HEK293 (cell line): ENCODE measurements around the gene HNRNPL.

Experiments used
- CTCF ChIA-PET: fragments of 350-600 bp; formaldehyde crosslinking; extraction: SDS; loops from one replicate; lab custom pipeline; 2021; ENCODE audit warnings: antibody characterized with exemption; lab: Yijun Ruan, JAX
- POLR2A ChIA-PET: fragments of 300-600 bp; formaldehyde crosslinking; extraction: SDS; loops from one replicate; lab custom pipeline; 2020; ENCODE audit warnings: antibody characterized with exemption, inconsistent platforms; lab: Yijun Ruan, JAX
- H3K27ac ChIP-seq: fragments of 200-500 bp; sonication (Bioruptor generic); 2 replicates; pipeline ENCODE4 v1.5.1; 2014; ENCODE audit warnings: low read depth, low read length, control low read depth, inconsistent platforms; ENCODE audit errors: extremely low read depth
- H3K36me3 ChIP-seq, 2 experiments: fragments of 200-500 bp in 1 of 2; sonication (Bioruptor generic) in 1 of 2; 1 replicate in 1 of 2; 2 replicates in 1 of 2; pipeline ENCODE4 v1.5.1; 2014 to 2017; ENCODE audit warnings: inconsistent platforms in 2 of 2, low read length in 2 of 2; ENCODE audit not compliant: control insufficient read depth in 2 of 2, insufficient read depth in 1 of 2
- H3K4me1 ChIP-seq: fragments of 200-500 bp; sonication (Bioruptor generic); 2 replicates; pipeline ENCODE4 v1.5.1; 2014; ENCODE audit warnings: mild to moderate bottlenecking, low read length, inconsistent platforms; ENCODE audit not compliant: control insufficient read depth, insufficient read depth
- H3K4me3 ChIP-seq: 2 replicates; pipeline ENCODE4 v1.5.1; 2011; ENCODE audit warnings: low read depth, mild to moderate bottlenecking, control low read depth, low read length, moderate library complexity
- H3K9me3 ChIP-seq: fragments of 200-500 bp; sonication (Bioruptor generic); 2 replicates; pipeline ENCODE4 v1.5.1; 2014; ENCODE audit warnings: low read depth, low read length, inconsistent platforms; ENCODE audit not compliant: control insufficient read depth, insufficient read depth
- KLF8 ChIP-seq: fragments of 450-650 bp; formaldehyde crosslinking; IDR thresholded peaks from 2 replicates; pipeline ENCODE4 v1.5.1; 2016; ENCODE audit warnings: missing biosample characterization, missing genetic modification characterization
- SP3 ChIP-seq: fragments of 450-650 bp; formaldehyde crosslinking; IDR thresholded peaks from 2 replicates; pipeline ENCODE4 v1.5.1; 2016; ENCODE audit warnings: missing biosample characterization, missing genetic modification characterization
- SP7 ChIP-seq: fragments of 450-650 bp; formaldehyde crosslinking; IDR thresholded peaks from 2 replicates; pipeline ENCODE4 v1.5.1; 2016; ENCODE audit warnings: missing biosample characterization, missing genetic modification characterization
- TRIM28 ChIP-seq: IDR thresholded peaks from 2 replicates; pipeline ENCODE4 v1.6.1; 2011; ENCODE audit warnings: low read length, control low read depth, borderline replicate concordance
- YY2 ChIP-seq: fragments of 450-650 bp; formaldehyde crosslinking; IDR thresholded peaks from 2 replicates; pipeline ENCODE4 v1.5.1; 2016; ENCODE audit warnings: missing biosample characterization, missing genetic modification characterization
- ZBTB20 ChIP-seq: fragments of 450-650 bp; formaldehyde crosslinking; IDR thresholded peaks from 2 replicates; pipeline ENCODE4 v1.5.1; 2016; ENCODE audit warnings: missing biosample characterization, missing genetic modification characterization
- ZBTB7A ChIP-seq: fragments of 450-650 bp; formaldehyde crosslinking; IDR thresholded peaks from 2 replicates; pipeline ENCODE4 v1.5.1; 2016; ENCODE audit warnings: low read depth, missing biosample characterization, missing genetic modification characterization
- ZFHX2 ChIP-seq: fragments of 450-650 bp; formaldehyde crosslinking; conservative IDR thresholded peaks from 2 replicates; pipeline ENCODE4 v1.5.1; 2016; ENCODE audit warnings: missing biosample characterization, missing genetic modification characterization
- ZFP37 ChIP-seq: fragments of 450-650 bp; formaldehyde crosslinking; IDR thresholded peaks from 2 replicates; pipeline ENCODE4 v1.5.1; 2016; ENCODE audit warnings: missing biosample characterization, missing genetic modification characterization
- ZFP69B ChIP-seq: fragments of 450-650 bp; formaldehyde crosslinking; IDR thresholded peaks from 2 replicates; pipeline ENCODE4 v1.5.1; 2016; ENCODE audit warnings: missing biosample characterization, missing genetic modification characterization
- ZNF155 ChIP-seq: fragments of 450-650 bp; formaldehyde crosslinking; IDR thresholded peaks from 2 replicates; pipeline ENCODE4 v1.5.1; 2016; ENCODE audit warnings: missing biosample characterization, missing genetic modification characterization
- ZNF404 ChIP-seq: fragments of 450-650 bp; formaldehyde crosslinking; IDR thresholded peaks from 2 replicates; pipeline ENCODE4 v1.5.1; 2017; ENCODE audit warnings: missing biosample characterization, missing genetic modification characterization
- ZNF521 ChIP-seq: fragments of 450-650 bp; formaldehyde crosslinking; IDR thresholded peaks from 2 replicates; pipeline ENCODE4 v1.5.1; 2017; ENCODE audit warnings: missing biosample characterization, mild to moderate bottlenecking, missing genetic modification characterization
- ZNF529 ChIP-seq: fragments of 450-650 bp; formaldehyde crosslinking; IDR thresholded peaks from 2 replicates; pipeline ENCODE4 v1.5.1; 2017; ENCODE audit warnings: missing genetic modification characterization, missing biosample characterization; ENCODE audit not compliant: insufficient replicate concordance
- ZNF585B ChIP-seq: fragments of 450-650 bp; formaldehyde crosslinking; IDR thresholded peaks from 2 replicates; pipeline ENCODE4 v1.5.1; 2016; ENCODE audit warnings: missing biosample characterization, missing genetic modification characterization
- ZNF600 ChIP-seq: fragments of 450-650 bp; formaldehyde crosslinking; IDR thresholded peaks from 2 replicates; pipeline ENCODE4 v1.5.1; 2016; ENCODE audit warnings: missing biosample characterization, missing genetic modification characterization
- ZNF623 ChIP-seq: fragments of 450-650 bp; formaldehyde crosslinking; IDR thresholded peaks from 2 replicates; pipeline ENCODE4 v1.5.1; 2016; ENCODE audit warnings: missing biosample characterization, missing genetic modification characterization
- TF ChIP-seq, protein P1 (sequence below): fragments of 450-650 bp; formaldehyde crosslinking; IDR thresholded peaks from 2 replicates; pipeline ENCODE4 v1.5.1; 2017; ENCODE audit warnings: missing biosample characterization, missing genetic modification characterization
- TF ChIP-seq, protein P2 (sequence below): fragments of 450-650 bp; formaldehyde crosslinking; IDR thresholded peaks from 2 replicates; pipeline ENCODE4 v1.5.1; 2016; ENCODE audit warnings: missing biosample characterization, missing genetic modification characterization, low read depth
- TF ChIP-seq, protein P3 (sequence below): fragments of 450-650 bp; formaldehyde crosslinking; IDR thresholded peaks from 2 replicates; pipeline ENCODE4 v1.5.1; 2016; ENCODE audit warnings: missing biosample characterization, missing genetic modification characterization
- TF ChIP-seq, protein P4 (sequence below): fragments of 450-650 bp; formaldehyde crosslinking; IDR thresholded peaks from 2 replicates; pipeline ENCODE4 v1.5.1; 2016; ENCODE audit warnings: missing biosample characterization, missing genetic modification characterization
- TF ChIP-seq, protein P5 (sequence below): fragments of 450-650 bp; formaldehyde crosslinking; IDR thresholded peaks from 2 replicates; pipeline ENCODE4 v1.5.1; 2017; ENCODE audit warnings: missing biosample characterization, missing genetic modification characterization
- TF ChIP-seq, protein P6 (sequence below): fragments of 450-650 bp; formaldehyde crosslinking; IDR thresholded peaks from 2 replicates; pipeline ENCODE4 v1.5.1; 2016; ENCODE audit warnings: missing biosample characterization, missing genetic modification characterization

Gene HNRNPL

DNA sequence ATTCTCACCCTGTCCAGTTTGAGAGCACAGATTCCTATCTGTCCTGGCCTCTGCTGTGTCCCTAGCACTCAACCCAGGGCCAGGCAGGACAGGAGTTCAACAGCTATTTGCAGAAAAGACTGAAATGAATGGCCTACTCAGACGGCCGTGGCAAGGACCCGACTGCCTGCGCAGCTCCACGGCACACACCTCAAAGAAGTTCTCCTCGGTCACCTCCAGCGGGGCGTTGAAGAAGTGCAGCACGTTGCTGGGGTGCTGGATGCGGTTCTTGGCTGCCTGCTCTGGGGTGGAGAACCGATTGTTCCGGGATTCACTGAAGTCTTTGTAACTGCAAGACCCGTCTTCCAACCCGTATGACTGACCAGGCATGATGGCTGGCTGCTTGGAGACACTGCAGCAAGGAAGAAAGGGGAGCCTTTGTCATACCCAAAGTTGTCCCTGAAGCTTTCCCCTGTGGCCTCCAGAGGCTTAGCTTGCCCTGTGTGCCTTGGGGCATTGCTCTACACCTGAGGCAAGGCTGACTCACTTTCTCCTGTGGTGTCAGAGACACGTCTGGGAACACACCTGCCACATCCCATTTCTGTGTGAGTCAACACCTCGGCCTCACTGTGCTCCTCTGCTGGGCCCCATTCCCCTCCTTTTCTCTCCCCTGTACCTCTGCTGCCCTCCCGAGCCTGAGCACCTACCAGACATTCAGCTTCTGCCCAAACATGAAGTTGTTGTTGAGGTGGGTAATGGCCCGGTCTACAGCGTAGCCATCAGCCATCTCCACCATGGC lies 11.4 kb downstream of the HNRNPL start:
- POLR2A ChIA-PET, result interaction anchor here (0.6 to 4.6 kb wide), 8 partner anchors 9 to 580 kb away, joined by 3 to 67 read pairs (median 5); partner anchors contain the start of genes HNRNPL, MRPS12 and SARS2
- Histone ChIP-seq H3K4me1 (0 out of 2 replicates have a peak, but pooled peaks cover under 1% of the 10 kb centered on the region), H3K4me3 (no peak overlapping the region), H3K27ac (peak overlapping the region; percentile 63), H3K36me3 (peaks cover 82 to 86% of the 10 kb centered on the region in 2 experiments), H3K9me3 (no peaks in the 10 kb centered on the region)
- CTCF ChIA-PET, result interaction anchor here (0.6 to 1.2 kb wide), 6 partner anchors 22 to 294 kb away, joined by 3 to 6 read pairs (median 3); no protein-coding TSS in a partner anchor
- TF ChIP-seq, protein P1, sequence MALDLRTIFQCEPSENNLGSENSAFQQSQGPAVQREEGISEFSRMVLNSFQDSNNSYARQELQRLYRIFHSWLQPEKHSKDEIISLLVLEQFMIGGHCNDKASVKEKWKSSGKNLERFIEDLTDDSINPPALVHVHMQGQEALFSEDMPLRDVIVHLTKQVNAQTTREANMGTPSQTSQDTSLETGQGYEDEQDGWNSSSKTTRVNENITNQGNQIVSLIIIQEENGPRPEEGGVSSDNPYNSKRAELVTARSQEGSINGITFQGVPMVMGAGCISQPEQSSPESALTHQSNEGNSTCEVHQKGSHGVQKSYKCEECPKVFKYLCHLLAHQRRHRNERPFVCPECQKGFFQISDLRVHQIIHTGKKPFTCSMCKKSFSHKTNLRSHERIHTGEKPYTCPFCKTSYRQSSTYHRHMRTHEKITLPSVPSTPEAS (tag by site-specific recombination), result no peak
- TF ChIP-seq ZBTB20 (tag by site-specific recombination) (0 out of 2 replicates have a peak, but pooled peaks have one; percentile 16), YY2 (tag by site-specific recombination) (no peak), ZNF404 (tag by site-specific recombination) (no peak), SP3 (tag by site-specific recombination) (no peak), ZBTB7A (tag by site-specific recombination) (no peak), ZNF585B (tag by site-specific recombination) (no peak), ZFP69B (tag by site-specific recombination) (peak; percentile 84), ZFP37 (tag by site-specific recombination) (peak; percentile 73), ZNF623 (tag by site-specific recombination) (no peak), SP7 (tag by site-specific recombination) (0 out of 2 replicates have a peak, but pooled peaks have one; percentile 39), TRIM28 (no peak), ZNF529 (tag by site-specific recombination) (no peak), ZFHX2 (tag by site-specific recombination) (no peak), ZNF155 (tag by site-specific recombination) (no peak), ZNF600 (tag by site-specific recombination) (peak; percentile 33), ZNF521 (tag by site-specific recombination) (no peak), KLF8 (tag by site-specific recombination) (peak; percentile 38; the same call in 1 of the 2 replicates)
- TF ChIP-seq, protein P2, sequence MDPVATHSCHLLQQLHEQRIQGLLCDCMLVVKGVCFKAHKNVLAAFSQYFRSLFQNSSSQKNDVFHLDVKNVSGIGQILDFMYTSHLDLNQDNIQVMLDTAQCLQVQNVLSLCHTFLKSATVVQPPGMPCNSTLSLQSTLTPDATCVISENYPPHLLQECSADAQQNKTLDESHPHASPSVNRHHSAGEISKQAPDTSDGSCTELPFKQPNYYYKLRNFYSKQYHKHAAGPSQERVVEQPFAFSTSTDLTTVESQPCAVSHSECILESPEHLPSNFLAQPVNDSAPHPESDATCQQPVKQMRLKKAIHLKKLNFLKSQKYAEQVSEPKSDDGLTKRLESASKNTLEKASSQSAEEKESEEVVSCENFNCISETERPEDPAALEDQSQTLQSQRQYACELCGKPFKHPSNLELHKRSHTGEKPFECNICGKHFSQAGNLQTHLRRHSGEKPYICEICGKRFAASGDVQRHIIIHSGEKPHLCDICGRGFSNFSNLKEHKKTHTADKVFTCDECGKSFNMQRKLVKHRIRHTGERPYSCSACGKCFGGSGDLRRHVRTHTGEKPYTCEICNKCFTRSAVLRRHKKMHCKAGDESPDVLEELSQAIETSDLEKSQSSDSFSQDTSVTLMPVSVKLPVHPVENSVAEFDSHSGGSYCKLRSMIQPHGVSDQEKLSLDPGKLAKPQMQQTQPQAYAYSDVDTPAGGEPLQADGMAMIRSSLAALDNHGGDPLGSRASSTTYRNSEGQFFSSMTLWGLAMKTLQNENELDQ, result no peak
- TF ChIP-seq, protein P3, sequence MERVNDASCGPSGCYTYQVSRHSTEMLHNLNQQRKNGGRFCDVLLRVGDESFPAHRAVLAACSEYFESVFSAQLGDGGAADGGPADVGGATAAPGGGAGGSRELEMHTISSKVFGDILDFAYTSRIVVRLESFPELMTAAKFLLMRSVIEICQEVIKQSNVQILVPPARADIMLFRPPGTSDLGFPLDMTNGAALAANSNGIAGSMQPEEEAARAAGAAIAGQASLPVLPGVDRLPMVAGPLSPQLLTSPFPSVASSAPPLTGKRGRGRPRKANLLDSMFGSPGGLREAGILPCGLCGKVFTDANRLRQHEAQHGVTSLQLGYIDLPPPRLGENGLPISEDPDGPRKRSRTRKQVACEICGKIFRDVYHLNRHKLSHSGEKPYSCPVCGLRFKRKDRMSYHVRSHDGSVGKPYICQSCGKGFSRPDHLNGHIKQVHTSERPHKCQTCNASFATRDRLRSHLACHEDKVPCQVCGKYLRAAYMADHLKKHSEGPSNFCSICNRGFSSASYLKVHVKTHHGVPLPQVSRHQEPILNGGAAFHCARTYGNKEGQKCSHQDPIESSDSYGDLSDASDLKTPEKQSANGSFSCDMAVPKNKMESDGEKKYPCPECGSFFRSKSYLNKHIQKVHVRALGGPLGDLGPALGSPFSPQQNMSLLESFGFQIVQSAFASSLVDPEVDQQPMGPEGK, result 0 out of 2 replicates have a peak, but pooled peaks have one; percentile 39
- TF ChIP-seq, protein P4, sequence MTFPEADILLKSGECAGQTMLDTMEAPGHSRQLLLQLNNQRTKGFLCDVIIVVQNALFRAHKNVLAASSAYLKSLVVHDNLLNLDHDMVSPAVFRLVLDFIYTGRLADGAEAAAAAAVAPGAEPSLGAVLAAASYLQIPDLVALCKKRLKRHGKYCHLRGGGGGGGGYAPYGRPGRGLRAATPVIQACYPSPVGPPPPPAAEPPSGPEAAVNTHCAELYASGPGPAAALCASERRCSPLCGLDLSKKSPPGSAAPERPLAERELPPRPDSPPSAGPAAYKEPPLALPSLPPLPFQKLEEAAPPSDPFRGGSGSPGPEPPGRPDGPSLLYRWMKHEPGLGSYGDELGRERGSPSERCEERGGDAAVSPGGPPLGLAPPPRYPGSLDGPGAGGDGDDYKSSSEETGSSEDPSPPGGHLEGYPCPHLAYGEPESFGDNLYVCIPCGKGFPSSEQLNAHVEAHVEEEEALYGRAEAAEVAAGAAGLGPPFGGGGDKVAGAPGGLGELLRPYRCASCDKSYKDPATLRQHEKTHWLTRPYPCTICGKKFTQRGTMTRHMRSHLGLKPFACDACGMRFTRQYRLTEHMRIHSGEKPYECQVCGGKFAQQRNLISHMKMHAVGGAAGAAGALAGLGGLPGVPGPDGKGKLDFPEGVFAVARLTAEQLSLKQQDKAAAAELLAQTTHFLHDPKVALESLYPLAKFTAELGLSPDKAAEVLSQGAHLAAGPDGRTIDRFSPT (tag by site-specific recombination), result peak; percentile 47; the same call in 1 of the 2 replicates
- TF ChIP-seq, protein P5, sequence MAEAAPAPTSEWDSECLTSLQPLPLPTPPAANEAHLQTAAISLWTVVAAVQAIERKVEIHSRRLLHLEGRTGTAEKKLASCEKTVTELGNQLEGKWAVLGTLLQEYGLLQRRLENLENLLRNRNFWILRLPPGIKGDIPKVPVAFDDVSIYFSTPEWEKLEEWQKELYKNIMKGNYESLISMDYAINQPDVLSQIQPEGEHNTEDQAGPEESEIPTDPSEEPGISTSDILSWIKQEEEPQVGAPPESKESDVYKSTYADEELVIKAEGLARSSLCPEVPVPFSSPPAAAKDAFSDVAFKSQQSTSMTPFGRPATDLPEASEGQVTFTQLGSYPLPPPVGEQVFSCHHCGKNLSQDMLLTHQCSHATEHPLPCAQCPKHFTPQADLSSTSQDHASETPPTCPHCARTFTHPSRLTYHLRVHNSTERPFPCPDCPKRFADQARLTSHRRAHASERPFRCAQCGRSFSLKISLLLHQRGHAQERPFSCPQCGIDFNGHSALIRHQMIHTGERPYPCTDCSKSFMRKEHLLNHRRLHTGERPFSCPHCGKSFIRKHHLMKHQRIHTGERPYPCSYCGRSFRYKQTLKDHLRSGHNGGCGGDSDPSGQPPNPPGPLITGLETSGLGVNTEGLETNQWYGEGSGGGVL (tag by site-specific recombination), result 0 out of 2 replicates have a peak, but pooled peaks have one; percentile 12
- TF ChIP-seq, protein P6, sequence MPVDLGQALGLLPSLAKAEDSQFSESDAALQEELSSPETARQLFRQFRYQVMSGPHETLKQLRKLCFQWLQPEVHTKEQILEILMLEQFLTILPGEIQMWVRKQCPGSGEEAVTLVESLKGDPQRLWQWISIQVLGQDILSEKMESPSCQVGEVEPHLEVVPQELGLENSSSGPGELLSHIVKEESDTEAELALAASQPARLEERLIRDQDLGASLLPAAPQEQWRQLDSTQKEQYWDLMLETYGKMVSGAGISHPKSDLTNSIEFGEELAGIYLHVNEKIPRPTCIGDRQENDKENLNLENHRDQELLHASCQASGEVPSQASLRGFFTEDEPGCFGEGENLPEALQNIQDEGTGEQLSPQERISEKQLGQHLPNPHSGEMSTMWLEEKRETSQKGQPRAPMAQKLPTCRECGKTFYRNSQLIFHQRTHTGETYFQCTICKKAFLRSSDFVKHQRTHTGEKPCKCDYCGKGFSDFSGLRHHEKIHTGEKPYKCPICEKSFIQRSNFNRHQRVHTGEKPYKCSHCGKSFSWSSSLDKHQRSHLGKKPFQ (tag by site-specific recombination), result no peak
